CD4-positive, alpha-beta T cell treated with Interleukin-15 for 4 hours (primary cell): Measurements from ENCODE around the gene MRPS27.

Experiments
- DNase-seq: peaks from one replicate; pipeline ENCODE4 v3.0.0-alpha.2; 2020; ENCODE audit warnings: low spot score

MRPS27 gene

DNA sequence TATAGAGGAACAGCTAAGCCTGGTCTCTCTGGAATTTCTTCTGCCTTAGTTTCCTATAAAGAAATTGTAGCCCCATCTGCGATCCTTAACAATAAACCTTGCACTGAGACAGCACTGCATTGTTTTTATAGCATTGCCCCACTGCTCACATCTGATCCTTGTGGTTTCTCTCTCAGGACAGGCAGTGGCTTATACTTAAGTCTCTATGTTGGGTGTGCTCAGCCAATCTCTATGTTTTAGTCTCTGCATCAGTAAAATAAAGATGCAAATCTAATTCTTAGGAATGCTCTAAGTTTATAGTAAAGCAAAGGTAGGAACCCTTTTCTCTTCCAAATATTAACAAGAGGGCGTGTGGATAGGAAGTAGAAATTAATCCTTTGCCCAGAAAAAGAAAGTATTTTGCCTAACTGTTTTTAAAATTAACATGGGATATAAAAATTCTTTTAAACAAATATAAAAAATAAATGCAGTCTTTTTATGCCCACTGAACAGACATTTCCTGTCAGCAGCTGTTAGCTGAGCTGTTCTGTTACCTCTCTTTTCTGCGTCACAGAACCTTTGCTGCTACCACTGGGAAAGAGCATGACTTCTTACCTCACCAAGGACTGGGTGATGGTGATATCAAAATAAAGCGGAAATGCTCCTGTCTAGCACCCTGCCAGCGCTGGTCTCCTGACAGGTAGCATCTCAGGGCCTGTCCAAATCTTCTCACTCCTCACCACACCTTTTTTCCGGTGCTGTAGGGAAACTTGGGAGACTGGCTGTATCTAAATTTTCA, 29.5 kb downstream of the MRPS27 start:
- no peak for DNase-seq

DNA sequence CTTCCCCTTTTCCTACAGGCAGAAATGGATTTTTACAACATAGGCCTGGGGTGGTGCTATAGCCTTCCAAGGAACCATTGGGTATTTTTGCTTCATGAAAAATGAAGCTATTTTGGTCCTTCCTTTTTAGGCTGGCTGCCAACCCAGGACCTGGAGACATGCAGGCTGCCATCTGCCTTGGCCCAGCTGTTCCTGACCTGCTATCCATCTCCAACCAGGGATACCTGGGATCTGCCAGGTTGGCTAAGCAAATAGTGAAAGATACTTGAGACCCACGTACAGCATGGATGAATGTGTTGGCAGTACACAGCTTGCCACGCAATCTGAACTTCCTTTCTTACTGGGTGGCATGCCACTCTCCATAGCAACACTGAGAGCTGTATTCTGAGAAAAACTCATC, 31.1 kb downstream of the MRPS27 start:
- DNase-seq: no peak

DNA sequence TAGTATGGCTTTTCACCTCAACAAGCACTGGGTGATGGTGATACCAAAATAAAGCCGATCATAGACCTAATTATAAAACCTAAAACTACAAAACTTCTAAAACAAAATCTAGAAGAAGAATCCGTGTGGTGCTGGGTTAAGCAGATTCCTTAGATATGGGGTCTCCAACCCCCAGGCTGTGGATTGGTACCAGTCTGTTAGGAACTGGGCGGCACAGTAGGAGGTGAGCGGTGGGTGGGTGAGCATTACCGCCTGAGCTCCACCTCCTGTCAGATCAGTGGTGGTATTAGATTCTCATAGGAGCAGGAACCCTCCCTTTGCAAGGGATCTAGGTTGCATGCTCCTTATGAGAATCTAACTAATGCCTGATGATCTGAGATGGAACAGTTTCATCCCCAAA, 33.2 kb downstream of the MRPS27 start:
- no peak for DNase-seq

DNA sequence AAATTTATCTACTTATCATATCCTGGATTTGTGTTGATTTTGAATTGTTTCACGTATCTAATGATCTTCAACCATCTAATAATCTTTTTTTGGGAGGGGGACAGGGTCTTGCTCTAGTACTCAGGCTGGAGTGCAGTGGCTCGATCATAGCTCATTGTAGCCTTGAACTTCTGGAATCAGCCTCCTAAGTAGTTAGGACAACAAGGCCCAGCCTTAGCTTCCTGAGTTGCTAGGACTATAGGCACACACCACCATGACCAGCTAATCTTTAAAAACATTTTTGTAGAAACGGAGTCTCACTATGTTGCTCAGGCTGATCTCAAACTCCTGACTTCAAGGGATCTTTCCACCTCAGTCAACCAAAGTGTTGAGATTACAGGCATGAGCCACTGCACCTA, 34.6 kb downstream of the MRPS27 start:
- no peak for DNase-seq

DNA sequence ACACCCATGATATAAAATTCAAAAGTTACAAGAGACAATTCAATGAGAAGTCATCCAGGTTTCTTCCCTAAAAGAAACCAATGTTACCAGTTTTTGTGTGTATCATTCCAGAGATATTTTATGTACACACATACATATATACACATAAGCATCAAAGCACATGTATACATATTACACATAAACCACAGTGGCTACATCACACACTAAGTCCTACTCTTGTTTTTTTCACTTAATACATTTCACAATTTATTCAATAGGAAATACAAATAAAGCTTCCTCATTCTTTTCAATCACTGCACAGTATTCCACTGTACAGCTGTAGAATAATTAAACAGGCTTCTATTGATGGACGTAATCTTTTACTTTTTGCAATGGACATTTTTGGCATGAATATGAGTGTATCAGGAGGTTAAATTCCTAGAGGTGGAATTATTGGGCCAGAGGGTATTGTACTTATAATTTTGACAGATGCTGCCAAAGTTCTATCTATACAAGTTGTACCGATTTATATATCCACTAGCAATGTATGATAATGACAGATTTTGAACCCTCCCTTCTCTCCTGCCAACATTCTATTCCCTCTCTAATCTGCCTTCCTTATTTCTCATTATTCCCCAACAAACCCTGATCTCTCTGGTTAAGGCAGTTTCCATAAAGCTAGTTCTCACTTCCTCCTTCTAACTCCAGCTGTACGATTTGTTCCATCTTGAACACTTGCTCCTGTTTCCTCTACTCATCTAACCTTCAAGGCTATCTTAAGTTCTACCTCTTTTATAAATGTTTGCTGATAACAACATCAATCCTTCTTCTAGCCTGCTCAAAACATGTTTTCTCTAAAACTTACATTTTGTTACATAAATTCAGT, 35.2 kb downstream of the MRPS27 start:
- no peak for DNase-seq

DNA sequence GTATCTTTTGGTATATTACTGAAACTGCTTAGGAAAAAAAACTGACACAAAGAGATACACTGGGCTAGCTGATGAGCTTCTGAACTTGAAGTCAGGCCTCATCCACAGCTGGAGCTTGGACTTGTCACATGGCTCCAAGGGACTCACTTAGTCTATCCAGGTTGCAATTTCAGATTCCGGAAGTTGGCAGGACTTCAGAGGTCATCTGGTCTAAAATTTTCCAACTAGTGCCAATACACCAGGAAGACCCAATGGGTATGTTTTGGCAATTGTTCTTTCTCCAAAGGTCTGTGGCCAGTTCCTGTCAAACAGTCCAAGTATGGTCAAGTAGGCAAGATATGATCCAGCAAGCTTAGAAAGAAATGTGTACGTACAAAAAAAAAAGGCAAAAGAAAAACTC, 36.7 kb downstream of the MRPS27 start:
- DNase-seq: no peak

DNA sequence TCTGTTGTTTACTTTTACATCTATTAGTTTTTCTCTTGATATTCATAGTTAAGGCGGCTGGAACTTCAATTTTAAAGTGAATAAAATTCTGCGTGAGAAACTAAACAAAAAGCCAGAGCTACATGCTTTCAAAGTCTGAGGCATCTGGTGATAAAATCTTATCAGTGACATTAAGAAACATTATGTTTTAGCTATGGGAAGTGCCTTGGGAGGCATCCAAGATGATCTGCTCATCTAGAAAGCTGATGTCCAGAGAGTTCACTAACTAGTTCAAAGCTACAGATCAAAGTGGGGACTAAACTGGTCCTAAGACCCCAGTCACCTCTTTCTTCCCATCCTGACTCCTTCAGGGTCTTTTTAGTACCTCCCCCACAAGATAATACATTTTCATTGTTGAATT, 37.2 kb downstream of the MRPS27 start:
- DNase-seq: no peak

DNA sequence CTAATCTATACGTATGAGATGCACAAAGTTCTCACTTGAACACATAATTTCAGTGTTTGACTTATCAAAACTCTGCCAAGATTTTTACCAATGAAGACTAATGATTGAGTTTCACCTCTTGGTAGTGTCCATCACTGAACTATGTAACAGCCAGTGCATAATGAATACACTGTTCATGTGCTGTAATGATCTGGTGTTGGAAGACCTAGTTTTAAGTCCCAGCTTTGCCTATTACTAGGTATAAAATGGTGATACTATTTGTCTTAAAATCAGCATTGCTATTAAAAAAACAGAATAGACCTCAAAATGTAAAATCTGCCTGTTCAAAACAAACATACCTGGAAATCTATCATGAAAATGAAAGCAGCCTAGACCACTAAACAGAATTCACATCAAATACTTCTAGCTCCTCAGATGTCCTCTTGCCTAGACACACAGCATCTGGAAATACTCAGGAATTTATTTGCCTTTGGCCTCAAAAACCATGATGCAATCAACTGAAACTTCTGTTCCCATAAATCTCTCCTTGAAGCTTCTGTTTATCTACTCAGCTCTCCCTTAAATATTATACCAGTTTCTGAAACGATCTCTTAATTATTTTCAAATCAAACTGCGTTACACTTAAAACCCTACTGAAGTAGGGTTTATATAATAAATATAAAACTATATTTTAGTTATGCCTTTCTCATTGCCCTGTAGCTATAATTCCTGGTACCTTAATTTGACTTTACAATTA, 38.1 kb downstream of the MRPS27 start:
- DNase-seq: no peak

DNA sequence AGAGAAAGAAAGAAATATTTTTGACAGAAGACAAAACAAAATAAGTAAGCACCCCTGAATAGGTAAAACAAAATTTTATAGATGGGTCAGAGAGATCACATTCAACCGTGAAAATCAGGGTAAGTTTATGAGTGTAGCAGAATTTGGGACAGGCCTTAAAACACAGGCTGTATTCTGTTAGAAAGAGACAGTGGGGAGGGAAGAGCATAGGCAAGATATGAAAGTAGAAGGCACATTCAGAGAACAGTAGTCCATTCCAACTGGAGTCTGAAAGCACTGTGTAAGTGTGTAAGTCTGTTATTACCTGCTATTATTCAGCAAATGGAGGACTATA, 38.6 kb downstream of the MRPS27 start:
- DNase-seq: no peak

DNA sequence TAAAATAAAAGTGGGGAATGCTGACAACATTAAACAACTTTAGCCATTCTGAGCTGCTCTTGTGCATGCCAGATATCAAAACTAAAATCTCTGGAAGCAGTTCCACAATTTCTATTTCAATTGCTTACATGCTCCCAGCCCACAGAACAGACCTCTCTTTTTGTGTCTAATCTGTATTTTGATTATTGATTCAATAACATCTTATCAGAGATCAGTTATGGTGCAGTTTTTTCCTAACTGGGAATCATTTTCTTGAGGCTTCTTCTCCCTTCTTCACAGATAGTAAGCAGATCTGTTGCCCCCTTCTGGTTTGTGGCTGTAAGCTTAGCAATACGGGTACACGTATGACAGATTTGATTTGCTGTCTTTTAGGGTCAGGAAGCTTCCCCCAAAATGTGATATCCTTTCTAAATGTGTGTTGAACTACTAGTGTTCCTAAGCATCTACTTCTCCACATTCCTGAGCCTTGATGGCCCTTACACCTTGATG, 39.4 kb downstream of the MRPS27 start:
- DNase-seq: no peak

DNA sequence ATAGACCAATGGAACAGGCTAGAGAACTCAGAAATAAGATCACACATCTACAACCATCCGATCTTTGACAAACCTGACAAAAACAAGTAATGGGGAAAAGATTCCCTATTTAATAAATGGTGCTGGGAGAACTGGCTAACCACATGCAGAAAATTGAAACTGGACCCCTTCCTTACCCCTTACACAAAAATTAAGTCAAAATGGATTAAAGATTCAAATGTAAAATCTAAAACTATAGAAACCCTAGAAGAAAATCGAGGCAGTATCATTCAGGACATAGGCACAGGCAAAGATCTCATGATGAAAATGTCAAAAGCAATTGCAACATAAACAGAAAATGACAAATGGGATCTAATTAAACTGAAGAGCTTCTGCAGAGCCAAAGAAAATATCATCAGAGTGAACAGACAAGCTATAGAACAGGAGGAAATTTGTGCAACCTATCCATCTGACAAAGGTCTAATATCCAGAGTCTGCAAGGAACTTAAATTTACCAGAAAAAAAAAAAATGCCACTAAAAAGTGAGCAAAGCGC, 43.8 kb downstream of the MRPS27 start:
- no peak for DNase-seq

DNA sequence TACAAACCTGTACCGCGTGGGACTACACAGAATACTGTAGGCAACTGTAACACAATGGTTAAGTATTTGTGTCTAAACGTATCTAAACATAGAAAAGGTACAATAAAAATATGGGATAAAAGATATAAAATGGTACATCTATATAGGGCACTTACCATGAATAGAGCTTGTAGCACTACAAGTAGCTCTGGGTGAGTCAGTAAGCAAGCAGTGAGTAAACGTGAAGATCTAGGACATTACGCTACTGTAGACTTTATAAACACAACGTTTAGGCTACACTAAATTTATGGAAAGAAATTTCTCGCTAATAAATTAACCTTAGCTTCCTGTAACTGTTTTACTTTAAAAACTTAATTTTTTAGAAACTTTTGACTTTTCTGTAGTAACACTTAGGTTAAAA, 46.5 kb downstream of the MRPS27 start:
- no peak for DNase-seq

DNA sequence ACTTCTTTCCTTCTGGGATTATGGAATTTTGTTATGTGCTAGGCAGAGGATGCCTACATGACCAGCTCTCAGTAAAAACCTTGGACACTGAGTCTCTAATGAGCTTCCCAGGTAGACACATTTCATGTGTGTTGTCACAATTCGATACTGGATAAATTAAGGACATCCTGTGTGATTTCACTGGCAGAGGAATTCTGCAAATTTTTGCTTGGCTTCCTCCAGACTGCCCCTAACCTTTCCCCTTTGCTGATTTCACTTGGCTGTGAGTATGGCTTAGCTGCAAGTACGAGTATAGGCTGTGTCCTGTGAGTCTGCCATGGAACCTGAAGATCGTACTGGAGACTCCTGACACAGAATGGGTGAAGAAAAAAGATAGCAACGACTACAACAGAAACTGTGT, 47.6 kb downstream of the MRPS27 start:
- no peak for DNase-seq

DNA sequence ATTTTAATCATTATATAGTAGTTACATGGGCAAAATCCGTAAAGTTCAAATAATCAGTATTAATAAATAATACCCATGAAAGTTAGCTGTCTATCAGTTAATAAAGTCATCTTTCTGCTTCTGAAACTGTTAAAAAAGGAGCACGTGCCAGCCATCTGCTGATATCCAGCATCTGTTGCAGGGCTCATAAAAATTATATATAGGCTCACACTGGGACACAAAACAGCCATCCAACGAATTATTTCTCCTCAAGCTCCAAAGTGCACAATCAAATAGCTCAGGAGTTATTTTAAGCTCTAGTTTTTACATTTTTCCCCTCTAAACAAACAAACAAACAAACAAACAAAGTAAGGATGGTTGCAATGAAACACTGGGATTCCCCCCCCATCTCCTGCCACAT, 48.3 kb downstream of the MRPS27 start:
- DNase-seq: no peak

DNA sequence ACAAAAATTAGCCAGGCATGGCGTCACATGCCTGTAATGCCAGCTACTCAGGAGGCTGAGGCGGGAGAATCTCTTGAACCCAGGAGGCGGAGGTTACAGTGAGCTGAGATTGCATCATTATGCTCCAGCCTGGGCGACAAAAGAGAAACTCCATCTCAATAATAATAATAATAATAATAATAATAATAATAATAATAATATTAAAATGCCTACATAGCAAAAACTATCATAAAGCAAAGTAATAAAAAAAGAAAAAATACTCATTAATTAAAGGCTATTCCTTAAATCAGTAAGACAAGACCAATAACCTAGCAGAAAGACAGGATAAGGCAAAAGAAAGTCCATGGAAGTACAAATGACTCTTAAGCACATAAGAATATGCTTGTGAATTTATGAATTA, 50.0 kb downstream of the MRPS27 start:
- no peak for DNase-seq

DNA sequence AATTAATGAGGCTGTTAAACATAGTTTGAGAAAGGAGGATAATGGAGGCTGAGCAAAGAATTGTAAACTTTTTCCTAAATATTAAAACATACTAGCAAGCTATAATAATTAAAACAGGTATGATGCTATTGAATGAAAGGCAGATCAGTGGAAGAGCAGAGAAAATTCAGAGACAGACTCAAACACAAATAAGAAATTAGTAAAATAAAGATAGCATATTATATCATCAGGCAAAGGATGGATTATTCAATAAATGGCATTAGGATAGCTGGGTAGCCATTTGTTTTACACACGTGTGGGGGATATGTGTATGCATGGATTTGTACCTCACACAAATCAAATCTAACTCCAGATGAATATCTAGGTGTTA, 50.6 kb downstream of the MRPS27 start:
- DNase-seq: no peak

DNA sequence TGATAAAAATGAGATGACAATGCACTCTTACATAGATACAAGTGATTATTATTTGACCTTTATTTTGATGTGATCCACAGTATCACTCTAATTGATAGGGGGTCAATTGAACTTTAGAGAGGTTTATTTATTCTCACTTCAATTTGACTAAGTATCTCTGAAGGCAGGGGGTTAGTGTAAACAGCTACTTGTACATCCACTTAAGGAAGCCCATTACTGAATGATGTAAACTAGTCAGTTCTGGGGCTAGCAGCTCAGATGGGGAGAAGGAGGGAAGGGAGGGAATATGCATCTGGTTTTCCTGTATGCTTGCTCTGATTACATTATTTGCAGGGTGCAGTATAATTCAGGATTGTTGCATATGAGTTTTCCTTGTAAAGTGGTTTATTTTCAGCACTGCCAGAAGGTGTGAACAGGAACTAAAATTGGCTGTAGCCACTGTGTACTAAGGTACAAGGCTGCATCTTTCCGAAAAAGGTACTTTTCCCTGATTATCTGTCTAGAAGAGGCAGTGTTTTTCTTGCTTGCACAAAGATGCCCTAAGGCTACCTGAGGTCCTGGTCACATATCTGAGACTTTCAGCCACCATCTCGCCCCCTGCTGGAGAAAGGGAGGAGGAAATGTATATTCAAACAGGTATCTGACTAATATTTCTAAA, 51.2 kb downstream of the MRPS27 start:
- peak; percentile 59 for DNase-seq

DNA sequence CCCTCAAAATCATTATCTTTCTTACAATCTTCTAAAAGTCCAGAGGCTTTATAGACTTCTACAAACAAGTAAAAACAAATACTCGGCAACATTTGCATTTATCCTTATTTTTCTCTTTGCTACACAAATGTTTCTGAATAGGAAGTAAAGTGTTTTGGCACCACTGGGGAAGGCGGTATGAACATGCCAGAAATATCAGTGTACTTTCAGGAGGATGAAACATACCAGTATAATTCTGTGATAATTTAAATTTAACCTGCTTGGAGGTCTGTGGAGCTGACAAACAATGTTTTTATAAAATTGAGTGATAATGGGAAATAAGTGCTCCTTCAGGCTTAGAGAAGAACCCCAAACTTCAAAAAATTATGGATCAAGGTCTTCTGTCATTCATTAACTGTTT, 51.8 kb downstream of the MRPS27 start:
- no peak for DNase-seq

DNA sequence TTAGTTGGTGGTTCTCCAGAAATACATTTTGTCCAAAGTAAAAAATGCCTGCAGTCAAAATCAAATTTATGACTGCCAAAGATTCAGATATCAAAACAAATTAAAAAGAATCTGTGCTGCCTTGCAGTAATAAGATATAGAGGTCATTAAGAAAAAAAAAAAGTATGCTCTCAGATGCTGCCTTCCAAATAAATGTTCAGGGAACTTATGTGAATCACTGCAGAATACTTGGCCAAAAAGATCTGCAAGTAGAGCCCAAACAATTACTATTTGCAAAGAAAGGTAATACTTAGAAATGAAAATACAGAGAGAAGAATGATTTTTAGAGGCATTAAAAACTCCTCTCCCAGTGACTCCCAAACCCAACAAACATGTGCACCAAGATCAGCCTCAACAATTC, 52.4 kb downstream of the MRPS27 start:
- no peak for DNase-seq

DNA sequence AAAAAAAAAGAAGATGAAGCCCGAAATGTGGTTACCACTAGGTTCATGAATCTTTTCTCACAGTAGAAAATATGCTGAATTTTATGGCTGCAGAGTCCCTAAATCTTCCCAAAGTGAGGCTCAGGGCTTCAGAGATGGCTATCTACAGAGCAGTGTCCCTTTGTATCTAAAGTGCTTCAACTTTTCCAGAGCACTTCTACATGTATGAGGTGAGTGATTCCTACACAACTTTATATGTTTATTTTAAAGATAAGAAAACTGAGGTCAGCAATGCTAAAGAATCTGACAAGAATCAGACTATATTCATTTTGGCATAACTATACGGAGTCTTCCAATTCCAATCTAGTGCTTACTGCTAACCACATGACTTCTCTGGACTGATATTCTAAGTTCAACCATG, 53.2 kb downstream of the MRPS27 start:
- no peak for DNase-seq

DNA sequence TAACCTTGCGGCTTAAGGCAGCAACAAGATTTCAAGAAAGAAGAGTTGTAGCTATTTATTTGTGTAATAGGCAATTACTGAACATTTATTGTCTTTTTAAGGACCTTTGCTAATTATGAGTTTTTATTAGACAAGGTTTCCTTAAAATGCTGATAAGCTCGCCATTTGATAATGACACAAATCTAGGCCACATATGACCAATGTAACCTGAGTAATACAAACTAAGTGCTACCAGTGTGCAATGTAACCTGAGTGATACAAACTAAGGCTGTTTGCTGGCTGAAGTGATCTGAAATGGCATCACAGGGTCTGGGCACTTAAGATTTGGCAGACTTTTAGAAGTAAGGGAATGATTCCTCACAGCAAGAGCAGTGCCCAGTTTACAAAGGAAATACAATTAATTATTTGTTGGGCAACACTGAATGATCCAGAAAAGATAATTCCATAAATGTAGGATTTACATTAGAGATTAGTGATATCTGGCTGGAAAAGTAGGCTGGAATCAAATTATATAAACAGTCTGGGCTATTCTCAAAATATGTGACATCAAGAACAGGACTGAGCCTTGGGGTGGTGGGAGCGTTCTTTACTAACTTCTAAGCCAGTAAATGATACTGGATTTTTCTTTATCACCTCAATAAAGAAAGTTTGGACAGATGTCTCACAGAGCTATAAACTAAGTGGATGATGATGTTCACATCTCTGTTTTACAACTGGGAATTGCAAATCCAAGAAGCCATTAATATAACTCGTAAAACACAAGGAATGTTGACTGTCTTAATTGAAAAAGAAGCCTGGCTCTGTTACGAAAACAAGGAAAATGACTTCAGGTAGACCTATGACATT, 54.8 kb downstream of the MRPS27 start:
- no peak for DNase-seq
